GM12891 (cell line): Measurements from ENCODE around the gene PPIL4.
A peak's percentile ranks its signal among the peaks of the same experiment; 100 is the strongest.
"Not testable (repeated sequence)": the region's sequence is repeated elsewhere in the genome, so short reads cannot be mapped to it uniquely, and the experiment has no call there.

Experiments
- DNase-seq: peaks from one replicate; pipeline ENCODE4 v3.0.0; 2011; ENCODE audit warnings: low spot score; ENCODE audit not compliant: insufficient read length
- FAIRE-seq: peaks from 2 replicates; lab custom pipeline; 2011; peaks lifted over from hg19 to GRCh38; lab: Jason Lieb, UNC
- PAX5 ChIP-seq: IDR thresholded peaks from 2 replicates; pipeline ENCODE4 v1.6.1; 2011; ENCODE audit warnings: low read length, moderate library complexity, mild to moderate bottlenecking; ENCODE audit not compliant: insufficient read depth, severe bottlenecking
- POLR2A ChIP-seq: IDR thresholded peaks from 2 replicates; pipeline ENCODE4 v1.6.1; 2011; ENCODE audit warnings: low read depth, low read length, control low read depth
- POLR2AphosphoS5 ChIP-seq: IDR thresholded peaks from 2 replicates; pipeline ENCODE4 v1.6.1; 2011; ENCODE audit warnings: low read depth, low read length, control low read depth
- POU2F2 ChIP-seq: IDR thresholded peaks from 2 replicates; pipeline ENCODE4 v1.6.1; 2011; ENCODE audit warnings: low read depth, mild to moderate bottlenecking, control low read depth, low read length, moderate library complexity
- SPI1 ChIP-seq: IDR thresholded peaks from 2 replicates; pipeline ENCODE4 v1.6.1; 2011; ENCODE audit warnings: low read depth, low read length, control low read depth
- TAF1 ChIP-seq: IDR thresholded peaks from 2 replicates; pipeline ENCODE4 v1.6.1; 2011; ENCODE audit warnings: low read depth, low read length, control low read depth

Gene PPIL4

GRCh38 chr6:149499066-149499465 is 46.8 kb downstream of the PPIL4 start:
- TF ChIP-seq POLR2AphosphoS5, result no peak
- TF ChIP-seq TAF1, result no peak
- no peak for TF ChIP-seq PAX5
- no peak for TF ChIP-seq SPI1
- TF ChIP-seq POU2F2, result no peak
- TF ChIP-seq POLR2A, result no peak
- no peak for FAIRE-seq
- no peak for DNase-seq

- TF ChIP-seq POLR2A (no peak), PAX5 (no peak), POLR2AphosphoS5 (no peak), TAF1 (no peak), SPI1 (no peak), POU2F2 (no peak)
- DNase-seq, result no peak
- FAIRE-seq, result no peak
Observed at GRCh38 chr6:149497365-149497764, 48.5 kb downstream of the PPIL4 start.

- FAIRE-seq, DNase-seq: not testable (repeated sequence)
Observed at GRCh38 chr6:149496597-149496996, 49.2 kb downstream of the PPIL4 start.

GRCh38 chr6:149495349-149496016 is 50.4 kb downstream of the PPIL4 start:
- FAIRE-seq, DNase-seq: not testable (repeated sequence)

- TF ChIP-seq SPI1, result peak; percentile 53
- TF ChIP-seq POU2F2, result 0 out of 2 replicates have a peak, but pooled peaks have one; percentile 23
- FAIRE-seq, DNase-seq: not testable (repeated sequence)
Observed at GRCh38 chr6:149494810-149495209, 51.0 kb downstream of the PPIL4 start.

- TF ChIP-seq POLR2A (no peak), PAX5 (no peak), SPI1 (no peak), POLR2AphosphoS5 (no peak), POU2F2 (no peak), TAF1 (no peak)
- DNase-seq (no peak), FAIRE-seq (no peak)
Observed at GRCh38 chr6:149493761-149494320, 52.0 kb downstream of the PPIL4 start.

GRCh38 chr6:149492798-149493343 is 53.0 kb downstream of the PPIL4 start:
- peak; percentile 5 for FAIRE-seq
- no peak for TF ChIP-seq POLR2AphosphoS5
- DNase-seq, result no peak

GRCh38 chr6:149489967-149490366 is 55.9 kb downstream of the PPIL4 start:
- FAIRE-seq (peak; percentile 73), DNase-seq (no peak)
- no peak for TF ChIP-seq PAX5
- TF ChIP-seq POU2F2, result no peak
- TF ChIP-seq POLR2AphosphoS5, result no peak
- no peak for TF ChIP-seq TAF1
- TF ChIP-seq SPI1, result no peak
- no peak for TF ChIP-seq POLR2A

- DNase-seq (no peak), FAIRE-seq (no peak)
- TF ChIP-seq POLR2A (no peak), POU2F2 (no peak), POLR2AphosphoS5 (no peak), SPI1 (no peak), TAF1 (no peak), PAX5 (no peak)
Observed at GRCh38 chr6:149488815-149489214, 57.0 kb downstream of the PPIL4 start.

GRCh38 chr6:149487316-149487715 is 58.5 kb downstream of the PPIL4 start:
- TF ChIP-seq SPI1 (no peak), TAF1 (no peak), PAX5 (no peak), POLR2AphosphoS5 (no peak), POU2F2 (no peak), POLR2A (no peak)
- DNase-seq (no peak), FAIRE-seq (no peak)

GRCh38 chr6:149484733-149485700 is 60.8 kb downstream of the PPIL4 start, which contains the start of gene ZC3H12D:
ZC3H12D (minus strand) TSS chr6:149485014; CDS start chr6:149474543, 10,471 bp downstream.
- no peak for DNase-seq
- FAIRE-seq, result peak; percentile 92
- peak; percentile 42; the same call in 1 of the 2 replicates for TF ChIP-seq TAF1
- TF ChIP-seq POLR2A, result 0 out of 2 replicates have a peak, but pooled peaks have one; percentile 52
- no peak for TF ChIP-seq PAX5
- peak; percentile 85; the same call in 1 of the 2 replicates for TF ChIP-seq POU2F2
- peak; percentile 37 for TF ChIP-seq SPI1
